H9 (cell line): ENCODE measurements around the gene SLC16A13. TPM values are rescaled to one million over a fixed set of nuclear protein-coding genes. Genes with fewer than 3 reads are reported as not detected.
A peak's percentile ranks its signal among the peaks of the same experiment; 100 is the strongest.

Experiments used
- DNase-seq: peaks from one replicate; pipeline ENCODE4 v3.0.0-alpha.2; 2017
- H2AFZ ChIP-seq: one replicate; pipeline ENCODE4 v1.6.1; 2013; ENCODE audit warnings: mild to moderate bottlenecking, low read length, control low read depth, moderate library complexity
- H2AK5ac ChIP-seq: 2 replicates; pipeline ENCODE4 v1.6.1; 2013; ENCODE audit warnings: low read length, control low read depth, mixed read lengths; ENCODE audit not compliant: insufficient read length
- H2BK120ac ChIP-seq: one replicate; pipeline ENCODE4 v1.6.1; 2013; ENCODE audit warnings: low read depth, mild to moderate bottlenecking, low read length, control low read depth, inconsistent platforms; ENCODE audit not compliant: poor library complexity, severe bottlenecking
- H2BK12ac ChIP-seq: 2 replicates; pipeline ENCODE4 v1.6.1; 2013; ENCODE audit warnings: low read length, control low read depth, mixed read lengths, low read depth; ENCODE audit not compliant: insufficient read length
- H2BK15ac ChIP-seq: 2 replicates; pipeline ENCODE4 v1.6.1; 2013; ENCODE audit warnings: low read depth, low read length, control low read depth
- H2BK20ac ChIP-seq: one replicate; pipeline ENCODE4 v1.6.1; 2013; ENCODE audit warnings: low read depth, mild to moderate bottlenecking, low read length, control low read depth, inconsistent platforms; ENCODE audit not compliant: poor library complexity, severe bottlenecking
- H2BK5ac ChIP-seq: 2 replicates; pipeline ENCODE4 v1.6.1; 2013; ENCODE audit warnings: low read length, control low read depth, mixed read lengths; ENCODE audit not compliant: insufficient read length
- H3K14ac ChIP-seq: 2 replicates; pipeline ENCODE4 v1.6.1; 2013; ENCODE audit warnings: low read length, control low read depth; ENCODE audit not compliant: insufficient read depth
- H3K18ac ChIP-seq: 2 replicates; pipeline ENCODE4 v1.6.1; 2013; ENCODE audit warnings: low read depth, mild to moderate bottlenecking, mixed read lengths, low read length, control low read depth; ENCODE audit not compliant: insufficient read length
- H3K23ac ChIP-seq: 2 replicates; pipeline ENCODE4 v1.6.1; 2013; ENCODE audit warnings: low read length, control low read depth, mixed read lengths, low read depth; ENCODE audit not compliant: insufficient read length
- H3K23me2 ChIP-seq: 2 replicates; pipeline ENCODE4 v1.6.1; 2013; ENCODE audit warnings: low read depth, mild to moderate bottlenecking, mixed read lengths, low read length, control low read depth; ENCODE audit not compliant: insufficient read length, poor library complexity, severe bottlenecking
- H3K27ac ChIP-seq: 2 replicates; pipeline ENCODE4 v1.5.1; 2013; ENCODE audit warnings: low read length, control low read depth, mixed read lengths, low read depth; ENCODE audit not compliant: insufficient read length
- H3K27me3 ChIP-seq: 2 replicates; pipeline ENCODE4 v1.6.1; 2013; ENCODE audit warnings: low read length, control low read depth, inconsistent platforms; ENCODE audit not compliant: insufficient read depth
- H3K4ac ChIP-seq: 2 replicates; pipeline ENCODE4 v1.6.1; 2013; ENCODE audit warnings: low read depth, mild to moderate bottlenecking, control low read depth, inconsistent platforms, low read length, moderate library complexity
- H3K4me1 ChIP-seq: 2 replicates; pipeline ENCODE4 v1.6.1; 2013; ENCODE audit warnings: low read length, control low read depth, inconsistent platforms; ENCODE audit not compliant: insufficient read depth
- H3K4me2 ChIP-seq: 2 replicates; pipeline ENCODE4 v1.6.1; 2013; ENCODE audit warnings: low read length, control low read depth, mixed read lengths; ENCODE audit not compliant: insufficient read length, insufficient read depth
- H3K56ac ChIP-seq: 2 replicates; pipeline ENCODE4 v1.6.1; 2013; ENCODE audit warnings: low read depth, mild to moderate bottlenecking, mixed read lengths, low read length, control low read depth; ENCODE audit not compliant: insufficient read length
- H3K79me1 ChIP-seq: 2 replicates; pipeline ENCODE4 v1.6.1; 2013; ENCODE audit warnings: low read depth, mild to moderate bottlenecking, moderate library complexity, low read length, control low read depth, inconsistent platforms; ENCODE audit not compliant: insufficient read depth, poor library complexity, severe bottlenecking
- H3K79me2 ChIP-seq: 2 replicates; pipeline ENCODE4 v1.6.1; 2013; ENCODE audit warnings: low read length, control low read depth, inconsistent platforms; ENCODE audit not compliant: insufficient read depth
- H3K9ac ChIP-seq: 2 replicates; pipeline ENCODE4 v1.6.1; 2013; ENCODE audit warnings: low read length, control low read depth, mixed read lengths; ENCODE audit not compliant: insufficient read length; ENCODE audit errors: extremely low read depth
- H3K9me3 ChIP-seq: one replicate; pipeline ENCODE4 v1.6.1; 2013; ENCODE audit warnings: low read depth, low read length, inconsistent platforms; ENCODE audit not compliant: control insufficient read depth
- H3T11ph ChIP-seq: one replicate; pipeline ENCODE4 v1.6.1; 2013; ENCODE audit warnings: mild to moderate bottlenecking, low read length, control low read depth, inconsistent platforms
- H4K20me1 ChIP-seq: one replicate; pipeline ENCODE4 v1.6.1; 2013; ENCODE audit not compliant: control insufficient read depth, insufficient read length, insufficient read depth
- H4K5ac ChIP-seq: 2 replicates; pipeline ENCODE4 v1.6.1; 2013; ENCODE audit warnings: low read depth, mild to moderate bottlenecking, mixed read lengths, low read length, control low read depth; ENCODE audit not compliant: insufficient read length
- H4K8ac ChIP-seq: replicated peaks from 2 replicates; pipeline ENCODE4 v1.6.1; 2013; ENCODE audit warnings: low read length, control low read depth, mixed read lengths, low read depth; ENCODE audit not compliant: insufficient read length
- H4K91ac ChIP-seq: 2 replicates; pipeline ENCODE4 v1.6.1; 2013; ENCODE audit warnings: low read depth, mild to moderate bottlenecking, moderate library complexity, mixed read lengths, low read length, control low read depth; ENCODE audit not compliant: insufficient read length
- H3K27ac Mint-ChIP-seq, 3 experiments: 2 replicates in 2 of 3; 3 replicates in 1 of 3; pipeline ENCODE4 v1.8.0; 2020 to 2021; ENCODE audit warnings: mixed read lengths in 3 of 3, mild to moderate bottlenecking in 1 of 3, moderate library complexity in 1 of 3
- H3K27me3 Mint-ChIP-seq: 2 replicates; pipeline ENCODE4 v1.8.0; 2021; ENCODE audit warnings: low read depth, mild to moderate bottlenecking, moderate library complexity, mixed read lengths
- H3K36me3 Mint-ChIP-seq, 3 experiments: 2 replicates in 2 of 3; 3 replicates in 1 of 3; pipeline ENCODE4 v1.8.0; 2020 to 2021; ENCODE audit warnings: low read depth in 3 of 3, mixed read lengths in 3 of 3; ENCODE audit not compliant: insufficient read depth in 1 of 3
- H3K4me1 Mint-ChIP-seq, 2 experiments: 2 replicates each; pipeline ENCODE4 v1.8.0; 2020; ENCODE audit warnings: mixed read lengths in 2 of 2
- H3K4me3 Mint-ChIP-seq, 2 experiments: 2 replicates in 1 of 2; 3 replicates in 1 of 2; pipeline ENCODE4 v1.8.0; 2020 to 2021; ENCODE audit warnings: mild to moderate bottlenecking in 2 of 2, mixed read lengths in 2 of 2, moderate library complexity in 1 of 2
- H3K9me3 Mint-ChIP-seq, 2 experiments: 2 replicates in 1 of 2; 3 replicates in 1 of 2; pipeline ENCODE4 v1.8.0; 2020; ENCODE audit warnings: mild to moderate bottlenecking in 2 of 2, mixed read lengths in 2 of 2, moderate library complexity in 1 of 2
- WGBS: extraction: QIAGEN DNeasy Blood & Tissue Kit; methylation state at CpG from one replicate; pipeline ENCODE4 v1.1.7; 2013; ENCODE audit warnings: missing lambda C conversion rate, low lambda C conversion rate, mixed read lengths; ENCODE audit not compliant: insufficient read length; ENCODE audit errors: extremely low coverage; 5-methylcytosine and 5-hydroxymethylcytosine counted together
- total RNA-seq: library from RNA; stranded (reverse); gene quantifications from 2 replicates; pipeline ENCODE4 v1.2.1, GENCODE V29; 2021
- TF ChIP-seq, protein P1 (sequence below): fragments of 200-600 bp; sonication (generic); conservative IDR thresholded peaks from 3 replicates; pipeline ENCODE4 v1.8.0; 2021; ENCODE audit warnings: antibody characterized with exemption, mild to moderate bottlenecking

Gene SLC16A13
- total RNA-seq, 1 experiment from 2014 or later: 6.1 TPM

DNA sequence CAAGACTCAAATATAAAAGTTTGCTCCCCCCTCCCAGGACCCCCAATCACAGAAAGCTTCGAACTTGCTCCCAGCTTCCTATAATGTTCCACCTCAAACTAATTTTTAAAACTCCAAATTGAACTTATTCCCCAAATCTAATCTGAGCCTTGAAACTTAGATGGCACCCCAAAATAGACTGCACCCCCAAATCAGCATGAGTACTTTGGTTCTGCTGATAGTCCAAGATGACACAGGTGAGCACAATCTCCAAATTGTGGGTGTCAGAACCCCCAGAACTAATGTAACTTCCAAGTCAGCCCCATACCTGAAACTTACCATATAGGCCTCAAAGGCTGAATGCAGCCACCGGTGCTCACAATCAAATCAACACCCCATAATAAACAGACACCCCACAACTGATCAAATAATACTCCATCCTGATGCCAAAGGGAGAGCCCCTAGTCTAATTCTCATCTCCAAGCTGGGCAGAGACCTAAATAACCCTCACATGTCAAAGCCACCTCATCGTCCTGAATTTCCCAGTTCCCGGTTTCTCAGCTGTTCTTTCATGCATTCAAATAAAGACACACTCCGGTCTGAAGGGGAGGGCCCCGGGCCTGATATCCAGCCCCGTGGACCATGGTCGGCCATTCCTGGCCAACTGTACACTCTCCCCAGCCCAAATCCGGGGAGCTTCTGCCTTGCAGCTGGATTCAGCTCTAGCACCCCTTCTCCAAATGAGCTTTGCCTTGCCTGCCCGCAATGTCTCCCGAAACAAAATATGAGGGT lies 14.7 kb upstream of the SLC16A13 start:
- peaks cover 14% of the 10 kb centered on the region for H3K23me2 ChIP-seq

More for the DNA sequence above, 14.7 kb upstream of the SLC16A13 start:
- Histone ChIP-seq H4K5ac (no peak overlapping the region), H3T11ph (no peak overlapping the region), H2BK20ac (no peak overlapping the region), H3K9ac (no peak overlapping the region), H2AFZ (no peak overlapping the region), H3K56ac (no peak overlapping the region), H2BK12ac (no peak overlapping the region), H4K8ac (no peak overlapping the region), H3K4me1 (0 out of 2 replicates have a peak, but pooled peaks cover 3% of the 10 kb centered on the region), H3K27me3 (peaks cover 6% of the 10 kb centered on the region; the same call in 1 of the 2 replicates), H3K27ac (no peak overlapping the region), H2AK5ac (no peak overlapping the region), H2BK120ac (no peak overlapping the region), H3K9me3 (no peaks in the 10 kb centered on the region), H3K23ac (no peak overlapping the region), H3K14ac (no peak overlapping the region; the same call in 1 of the 2 replicates), H3K4ac (no peak overlapping the region), H3K79me1 (no peaks in the 10 kb centered on the region), H4K91ac (no peak overlapping the region), H2BK15ac (no peak overlapping the region), H2BK5ac (no peak overlapping the region), H4K20me1 (no peaks in the 10 kb centered on the region), H3K18ac (no peak overlapping the region), H3K4me2 (peak overlapping the region; percentile 86), H3K79me2 (no peaks in the 10 kb centered on the region)
- peaks cover 23 to 46% of the 10 kb centered on the region in 2 experiments for H3K4me1 Mint-ChIP-seq
- peaks cover 0 to 2% of the 10 kb centered on the region in 2 experiments; a peak in 1 of 5 replicates for H3K9me3 Mint-ChIP-seq
- H3K27me3 Mint-ChIP-seq: peaks cover 39% of the 10 kb centered on the region
- no CpG with 5 or more reads among the region's 11 CpGs for WGBS
- TF ChIP-seq, protein P1, sequence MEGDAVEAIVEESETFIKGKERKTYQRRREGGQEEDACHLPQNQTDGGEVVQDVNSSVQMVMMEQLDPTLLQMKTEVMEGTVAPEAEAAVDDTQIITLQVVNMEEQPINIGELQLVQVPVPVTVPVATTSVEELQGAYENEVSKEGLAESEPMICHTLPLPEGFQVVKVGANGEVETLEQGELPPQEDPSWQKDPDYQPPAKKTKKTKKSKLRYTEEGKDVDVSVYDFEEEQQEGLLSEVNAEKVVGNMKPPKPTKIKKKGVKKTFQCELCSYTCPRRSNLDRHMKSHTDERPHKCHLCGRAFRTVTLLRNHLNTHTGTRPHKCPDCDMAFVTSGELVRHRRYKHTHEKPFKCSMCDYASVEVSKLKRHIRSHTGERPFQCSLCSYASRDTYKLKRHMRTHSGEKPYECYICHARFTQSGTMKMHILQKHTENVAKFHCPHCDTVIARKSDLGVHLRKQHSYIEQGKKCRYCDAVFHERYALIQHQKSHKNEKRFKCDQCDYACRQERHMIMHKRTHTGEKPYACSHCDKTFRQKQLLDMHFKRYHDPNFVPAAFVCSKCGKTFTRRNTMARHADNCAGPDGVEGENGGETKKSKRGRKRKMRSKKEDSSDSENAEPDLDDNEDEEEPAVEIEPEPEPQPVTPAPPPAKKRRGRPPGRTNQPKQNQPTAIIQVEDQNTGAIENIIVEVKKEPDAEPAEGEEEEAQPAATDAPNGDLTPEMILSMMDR: no peak
- H3K36me3 Mint-ChIP-seq: peaks cover 0 to 36% (median 16%) of the 10 kb centered on the region in 3 experiments; a peak in 6 of 7 replicates
- H3K27ac Mint-ChIP-seq: no peak overlapping the region; a peak in 1 of 7 replicates
- DNase-seq: no peak
- peak overlapping the region in 1 of 2 experiments; percentile 89; a peak in 3 of 5 replicates for H3K4me3 Mint-ChIP-seq
